GM21786 (cell line): ENCODE results near the gene SLC22A23.

Source experiments
- ATAC-seq: cut with Tn5 transposase; IDR thresholded peaks from one replicate; pipeline ENCODE4 v1.9.1; 2021; ENCODE audit not compliant: unreplicated experiment

SLC22A23 gene

DNA sequence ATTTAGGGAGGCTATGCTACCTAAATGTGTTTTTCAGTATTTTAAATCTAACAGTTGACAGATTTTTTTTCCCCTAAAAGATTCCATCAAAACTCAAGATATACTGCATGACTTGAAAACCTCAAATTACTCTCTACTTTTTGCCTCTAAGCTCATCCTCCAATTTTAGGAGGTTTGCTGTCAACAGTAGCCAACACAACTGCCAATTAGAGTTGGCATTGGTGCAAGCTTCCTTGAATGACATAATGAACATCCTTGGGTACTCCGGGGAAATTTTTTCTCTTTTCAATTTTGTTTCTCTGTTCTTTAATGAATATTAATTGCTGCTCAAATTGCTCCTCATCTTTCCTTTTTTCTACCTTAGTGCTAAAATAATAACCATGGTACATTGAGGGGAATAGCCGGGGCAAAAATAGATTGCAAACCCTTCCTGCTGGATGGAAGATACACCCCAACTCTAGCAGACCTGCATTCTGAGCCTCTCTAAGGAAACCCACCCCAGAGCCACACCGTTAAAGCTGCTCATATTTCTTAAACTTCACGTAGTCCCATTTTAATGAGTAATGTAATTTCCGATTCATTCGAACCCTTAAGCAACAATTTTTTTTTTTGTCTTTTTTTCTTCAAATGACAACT, 34.3 kb downstream of the SLC22A23 start:
- ATAC-seq: no peak

DNA sequence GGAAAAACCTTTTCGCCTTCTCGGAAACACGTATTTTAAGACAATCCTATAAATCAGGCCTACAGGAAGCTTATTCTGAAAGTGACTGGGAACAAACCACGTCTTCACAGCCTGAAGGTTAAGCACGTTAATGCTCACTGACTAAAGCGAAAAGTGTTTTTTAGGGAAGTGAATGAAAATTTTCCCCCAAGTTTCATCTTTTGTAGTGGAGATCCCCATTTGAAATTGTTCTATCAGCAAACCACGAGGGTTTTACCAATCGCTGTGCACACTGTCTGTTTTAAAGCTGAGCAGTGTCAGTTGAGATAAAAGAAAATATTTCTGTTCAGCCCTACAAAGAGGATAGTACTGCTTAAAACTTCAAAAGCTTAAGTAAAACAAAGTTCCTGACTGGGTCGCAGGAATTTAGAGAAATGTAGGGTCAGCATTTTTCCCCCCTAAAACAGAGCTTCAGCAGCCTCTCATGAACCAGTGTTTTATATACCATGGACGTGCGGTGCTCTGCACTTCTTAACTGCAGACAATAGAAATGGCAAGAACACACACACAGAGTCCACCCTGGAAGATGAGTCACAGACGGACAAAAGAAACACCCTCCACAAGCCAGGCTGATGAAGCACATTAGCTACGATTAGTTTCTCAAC, 34.9 kb downstream of the SLC22A23 start:
- ATAC-seq: no peak

DNA sequence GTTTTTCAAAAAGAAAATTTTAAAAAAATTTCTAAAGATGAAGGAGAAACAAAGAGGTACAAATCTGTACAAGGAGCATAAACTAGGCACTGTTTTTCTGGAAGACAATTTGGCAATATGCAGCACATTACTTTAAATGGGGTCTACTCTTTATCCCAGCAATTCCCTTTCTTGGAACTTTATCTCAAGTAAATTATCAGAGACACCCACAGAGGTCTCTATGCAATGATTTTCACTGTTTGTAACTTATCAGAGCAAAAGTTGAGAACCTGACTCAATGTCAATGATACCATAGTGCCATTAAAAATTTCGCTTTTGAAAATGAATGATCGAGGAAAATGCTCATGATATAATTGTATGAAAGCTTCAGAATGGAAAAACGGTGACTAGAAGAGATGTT, 35.7 kb downstream of the SLC22A23 start:
- ATAC-seq: no peak

DNA sequence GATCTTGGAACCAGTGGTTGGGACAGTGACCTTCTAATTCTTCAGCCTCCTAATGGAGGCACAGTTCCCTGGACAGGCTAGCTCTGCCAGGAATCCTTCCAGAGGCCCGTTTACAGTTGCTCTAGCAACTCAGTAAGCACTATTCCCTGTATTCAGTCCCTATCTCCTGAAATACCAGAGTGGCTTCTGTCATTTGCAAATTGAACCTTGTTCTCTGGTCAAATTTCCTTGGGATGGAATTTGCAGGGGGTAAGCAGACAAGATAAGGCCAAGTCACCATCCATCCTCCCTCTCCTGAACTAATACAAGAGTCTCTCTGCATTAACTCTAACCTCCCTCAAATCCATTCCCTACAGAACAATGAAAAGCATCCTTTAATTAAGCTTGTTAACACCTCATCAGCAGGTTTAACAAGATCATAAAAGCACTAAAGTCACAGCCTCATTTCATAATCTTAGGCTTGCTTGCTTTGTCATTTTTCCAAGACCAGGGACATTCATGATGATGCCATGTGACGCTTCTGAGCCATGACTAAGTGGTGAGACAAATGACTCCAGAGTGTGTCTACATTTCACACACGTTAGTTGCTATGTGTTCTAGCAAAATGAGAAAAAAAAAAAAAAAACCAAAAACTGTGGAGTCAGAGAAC, 37.1 kb downstream of the SLC22A23 start:
- no peak for ATAC-seq

DNA sequence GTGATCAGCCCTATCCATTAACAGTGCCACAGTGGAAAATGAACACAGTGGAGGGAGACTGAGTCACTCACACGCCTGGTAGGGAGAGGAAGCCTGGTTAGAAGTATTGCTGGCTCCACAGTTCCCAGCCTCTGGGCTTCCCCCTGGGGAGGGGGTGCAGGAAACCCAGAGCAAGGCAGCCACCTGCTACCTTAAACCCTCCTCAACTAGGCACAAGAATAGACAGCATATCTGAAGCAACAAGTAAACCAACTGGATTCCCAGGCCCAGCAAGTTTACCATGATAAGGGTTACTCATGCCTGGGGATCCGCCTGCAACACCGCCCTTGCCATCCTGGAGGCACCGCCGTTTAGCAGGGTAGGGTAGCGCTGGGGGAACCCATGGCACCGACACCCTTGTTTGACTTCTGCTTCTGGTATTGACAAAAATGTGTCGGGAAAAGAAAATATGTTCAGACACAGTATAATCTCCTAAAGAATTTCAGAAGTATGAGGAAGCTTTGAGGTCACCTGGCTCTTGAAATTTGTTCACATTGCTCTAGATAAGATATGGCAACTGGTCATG, 38.3 kb downstream of the SLC22A23 start:
- no peak for ATAC-seq

DNA sequence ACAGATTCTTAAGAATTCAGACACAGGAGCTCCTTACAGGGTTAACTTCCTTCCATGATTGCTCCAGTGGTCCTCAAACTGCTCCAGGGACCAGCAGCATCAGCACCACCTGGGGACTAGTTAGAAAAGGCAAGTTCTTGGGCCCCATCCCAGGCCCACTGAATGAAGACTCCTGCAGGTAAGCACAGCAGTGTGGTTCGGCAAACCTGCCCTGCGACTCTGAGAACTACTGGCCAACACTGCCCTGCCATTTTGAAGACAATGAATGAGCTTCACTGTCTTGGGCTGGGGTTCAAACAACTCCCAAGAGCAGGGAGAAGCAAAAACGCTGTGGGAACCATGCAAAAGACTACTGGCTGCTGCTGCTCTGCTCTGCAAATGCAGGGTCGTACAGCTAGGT, 39.4 kb downstream of the SLC22A23 start:
- ATAC-seq: no peak

DNA sequence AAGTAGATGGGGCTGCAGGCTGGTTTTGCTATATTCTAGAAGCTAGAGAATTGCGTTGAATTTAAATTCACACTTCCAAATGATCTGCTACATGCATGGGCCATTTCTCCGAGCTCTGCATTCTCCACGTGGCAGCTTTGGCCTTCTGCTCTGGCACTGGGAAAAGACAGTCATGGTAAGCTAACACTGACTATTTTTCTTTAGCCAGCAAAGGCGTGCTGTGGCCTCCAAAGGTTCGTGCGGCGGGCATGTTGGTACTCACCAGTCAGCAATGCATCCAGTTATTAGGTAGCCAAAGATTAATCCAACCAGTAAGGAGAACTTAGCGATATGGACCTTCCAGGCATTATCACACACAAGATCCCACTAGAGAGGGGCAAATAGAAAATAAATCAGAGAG, 41.4 kb downstream of the SLC22A23 start:
- ATAC-seq: no peak

DNA sequence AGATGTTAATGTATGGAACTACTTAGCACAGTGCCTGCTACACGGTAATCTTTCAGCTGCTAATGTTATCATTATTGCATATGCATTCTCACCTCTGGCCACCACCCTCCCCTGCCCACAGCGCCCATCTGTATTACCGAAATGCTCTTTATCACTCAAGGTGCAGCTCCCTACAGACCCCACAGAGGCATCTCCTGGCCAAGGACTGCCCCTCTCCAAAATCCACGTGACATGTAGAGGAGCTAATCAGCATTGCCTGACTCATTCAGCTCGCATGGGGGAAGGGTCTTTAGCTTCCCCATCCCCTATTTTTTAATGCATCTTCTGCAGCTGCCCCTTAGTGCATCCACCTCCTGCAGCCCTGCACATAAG, 41.8 kb downstream of the SLC22A23 start:
- ATAC-seq: no peak

DNA sequence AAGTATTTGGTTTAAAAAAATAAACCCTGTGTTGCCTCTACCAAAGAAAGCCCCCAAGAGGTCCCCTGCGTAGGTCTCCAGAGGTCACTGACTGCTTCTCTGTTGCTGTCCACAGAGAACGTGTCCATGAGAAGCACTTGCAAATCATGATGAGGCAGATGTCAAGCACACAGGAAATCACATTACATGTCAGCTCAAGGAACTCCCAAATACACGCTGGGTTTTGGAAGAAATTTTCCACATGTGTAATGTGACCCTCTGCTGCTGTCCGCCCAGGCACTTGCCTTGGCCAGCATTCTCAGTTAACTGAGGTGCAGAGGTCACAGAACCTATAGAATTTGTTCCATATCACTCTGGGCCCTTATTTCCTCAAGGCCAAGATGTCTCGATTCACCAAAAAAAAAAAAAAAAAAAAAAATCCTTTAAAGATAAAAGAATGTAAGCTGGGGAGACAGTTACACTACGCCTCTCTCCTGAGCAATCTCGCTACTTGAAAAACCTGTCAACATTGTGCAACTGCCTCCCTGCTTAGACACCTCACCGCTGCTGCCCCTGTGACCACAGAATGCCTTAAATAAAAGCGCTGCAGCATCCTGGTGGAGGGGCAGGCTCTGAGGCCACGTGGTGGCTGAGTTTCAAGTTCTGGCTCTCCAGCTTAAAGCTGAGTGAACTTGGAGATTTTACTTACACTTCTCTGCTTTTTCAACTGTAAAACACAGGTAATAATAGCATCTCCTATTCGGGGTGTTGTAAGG, 42.3 kb downstream of the SLC22A23 start:
- ATAC-seq: no peak

DNA sequence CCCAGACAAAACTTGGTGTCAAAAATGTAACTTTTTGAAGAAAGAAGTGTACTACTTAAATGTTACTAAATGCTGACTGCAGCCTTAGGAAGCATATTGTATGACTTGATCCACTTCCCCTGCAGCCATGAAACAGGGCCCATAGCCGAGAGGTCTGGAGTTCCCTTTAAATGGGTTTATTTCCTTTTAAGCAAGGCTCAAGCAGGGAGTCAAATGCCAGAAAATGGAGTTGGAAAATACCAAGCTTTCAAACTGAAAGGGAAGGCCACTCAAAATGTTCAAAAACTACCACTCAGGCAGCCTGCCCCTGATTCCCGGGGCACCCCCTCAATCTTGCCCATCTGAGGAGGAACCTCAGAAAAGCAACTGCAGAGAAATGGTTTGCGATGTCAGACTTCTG, 43.3 kb downstream of the SLC22A23 start:
- no peak for ATAC-seq

DNA sequence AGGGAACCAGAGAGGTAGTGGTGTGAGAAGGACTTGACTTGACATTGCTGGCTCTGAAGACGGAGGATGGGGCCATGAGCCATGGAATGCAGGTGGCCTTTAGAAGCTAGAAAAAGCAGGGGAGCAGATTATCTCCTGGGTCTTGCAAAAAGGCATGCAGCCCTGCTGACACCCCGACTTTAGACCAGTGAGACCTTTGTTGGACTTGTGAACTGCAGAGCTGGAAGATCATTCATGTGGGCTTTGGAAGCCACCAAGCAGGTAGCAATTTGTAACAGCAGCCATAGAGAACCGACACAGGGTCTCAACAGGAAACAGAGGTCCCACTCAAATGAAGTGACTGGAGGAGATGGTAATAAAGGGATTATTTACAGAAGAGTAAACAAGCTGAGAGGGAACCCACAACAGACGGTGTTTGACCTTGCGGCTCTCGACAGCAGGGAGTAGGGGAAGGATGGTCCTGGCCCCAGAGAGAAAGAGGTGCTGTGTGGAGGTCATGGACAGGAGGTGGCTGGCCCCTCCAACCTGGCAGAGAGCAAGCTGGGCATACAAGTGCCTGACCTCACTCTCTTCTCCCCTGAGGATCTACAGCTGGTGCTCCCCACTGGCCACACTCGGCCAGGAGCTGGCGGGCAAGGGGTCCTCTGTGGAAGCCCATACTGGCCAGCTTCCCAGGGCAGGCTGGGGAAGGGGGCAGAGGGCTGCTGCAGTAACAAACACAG, 43.9 kb downstream of the SLC22A23 start:
- ATAC-seq: no peak

DNA sequence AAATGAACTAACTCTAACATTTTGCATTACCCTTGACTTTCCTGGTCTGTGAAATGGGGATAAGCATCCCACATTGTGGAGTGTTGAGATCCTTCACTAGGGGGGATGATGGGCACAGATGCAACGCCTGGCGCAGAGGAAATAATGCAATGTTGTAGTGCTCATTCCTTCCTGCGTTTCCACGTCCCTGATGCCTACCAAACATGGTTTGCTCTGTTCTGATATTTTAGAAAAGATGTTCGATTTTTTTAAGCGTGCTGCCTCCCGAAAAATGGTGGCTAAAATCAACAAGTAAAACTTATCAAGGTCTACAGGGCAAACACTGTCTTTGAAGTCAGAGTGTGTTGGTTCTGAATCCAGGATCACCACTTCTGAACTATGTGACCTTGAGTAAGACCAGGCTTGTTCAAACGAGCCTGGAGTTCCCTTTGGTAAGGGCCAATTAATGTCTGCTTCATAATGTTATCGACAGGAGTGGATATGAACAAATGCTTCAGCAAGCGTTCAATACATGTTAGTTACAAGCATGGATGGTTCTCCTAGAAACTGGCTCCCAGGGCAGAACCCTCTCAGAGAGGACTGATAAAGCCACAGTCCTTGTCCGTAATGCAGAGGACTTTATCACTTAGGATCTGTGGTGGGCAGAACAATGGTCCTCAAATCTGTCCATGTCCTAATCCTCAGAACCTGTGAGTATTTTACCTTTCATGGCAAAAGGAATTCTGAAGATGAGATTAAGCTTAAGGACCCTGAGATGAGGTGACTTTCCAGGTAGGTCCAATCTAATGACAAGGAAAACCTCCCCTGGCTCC, 44.7 kb downstream of the SLC22A23 start:
- no peak for ATAC-seq

DNA sequence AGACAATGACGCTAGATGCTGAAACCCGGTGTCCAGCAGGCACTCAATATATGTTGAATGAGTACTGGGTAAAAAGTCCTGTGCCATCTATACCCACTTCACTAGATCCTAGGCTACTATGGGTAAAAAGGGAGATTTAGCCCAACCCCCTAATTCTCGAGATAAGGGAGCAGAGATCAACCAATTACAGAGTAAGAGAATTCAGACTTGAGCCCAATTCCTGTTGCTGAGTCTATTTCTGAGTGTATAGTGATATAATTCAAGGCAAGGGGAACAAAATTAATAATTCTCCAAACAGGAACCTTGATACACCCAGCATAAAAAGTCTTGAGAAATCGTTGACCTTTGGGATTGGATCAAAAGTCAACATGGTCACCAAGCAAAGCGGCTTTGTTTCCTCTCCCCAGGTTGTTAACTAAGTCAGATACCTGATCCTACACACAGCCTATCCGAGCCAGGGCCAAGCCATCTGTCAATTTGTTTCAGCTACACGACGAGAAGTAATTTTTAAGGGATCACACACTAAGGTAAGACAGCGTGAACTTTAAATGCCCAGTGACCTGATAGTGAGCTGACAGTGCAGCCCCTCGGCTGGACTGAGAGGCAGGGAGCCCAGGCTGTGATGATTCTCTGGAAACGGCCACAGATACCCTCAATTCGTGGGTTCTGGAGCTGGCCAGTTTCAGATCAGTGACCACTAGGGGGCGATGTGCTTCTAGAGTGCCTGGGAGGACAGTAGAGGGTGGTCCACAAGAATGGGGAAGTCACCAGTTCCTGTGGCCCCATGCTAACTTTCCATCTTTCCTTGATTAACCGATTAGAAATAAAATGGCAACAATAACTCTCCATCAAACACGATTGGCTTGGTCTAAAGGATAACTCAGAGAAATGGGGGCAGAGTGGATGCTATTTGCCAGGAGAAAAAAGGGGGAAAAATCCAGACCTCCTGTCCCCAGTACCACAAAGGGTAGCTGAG, 46.2 kb downstream of the SLC22A23 start:
- ATAC-seq: no peak

DNA sequence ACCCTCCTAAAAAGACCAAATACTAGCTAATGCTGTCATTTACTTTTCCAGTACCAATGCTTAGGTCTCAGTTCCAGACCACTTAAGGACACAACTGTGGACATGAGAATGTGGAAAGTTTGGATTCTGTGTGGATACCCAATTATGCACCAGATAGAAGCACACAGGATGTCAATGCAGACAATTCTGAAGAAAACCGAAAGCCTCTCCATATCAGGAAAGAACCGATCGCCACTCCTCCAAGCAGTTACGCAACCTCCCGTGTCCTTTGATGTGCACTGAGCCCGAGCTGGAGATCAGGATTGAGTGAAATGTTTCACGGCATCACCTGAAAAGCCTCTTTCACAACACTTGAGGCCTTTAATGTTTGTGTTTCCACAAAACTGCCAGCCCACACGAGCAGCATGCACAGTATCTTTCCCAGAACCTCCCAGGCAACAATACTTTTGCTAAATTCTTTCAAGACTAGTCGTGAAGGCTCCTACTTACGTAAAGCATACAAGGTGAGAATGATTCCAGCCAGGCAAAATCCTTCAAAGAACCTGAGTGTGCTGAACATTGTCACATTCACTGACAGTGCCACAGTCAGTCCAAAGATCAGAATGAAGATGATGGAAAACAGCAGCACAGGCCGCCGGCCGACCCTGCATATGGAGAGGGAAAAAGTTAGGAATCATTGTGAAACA, 47.0 kb downstream of the SLC22A23 start:
- ATAC-seq: no peak

DNA sequence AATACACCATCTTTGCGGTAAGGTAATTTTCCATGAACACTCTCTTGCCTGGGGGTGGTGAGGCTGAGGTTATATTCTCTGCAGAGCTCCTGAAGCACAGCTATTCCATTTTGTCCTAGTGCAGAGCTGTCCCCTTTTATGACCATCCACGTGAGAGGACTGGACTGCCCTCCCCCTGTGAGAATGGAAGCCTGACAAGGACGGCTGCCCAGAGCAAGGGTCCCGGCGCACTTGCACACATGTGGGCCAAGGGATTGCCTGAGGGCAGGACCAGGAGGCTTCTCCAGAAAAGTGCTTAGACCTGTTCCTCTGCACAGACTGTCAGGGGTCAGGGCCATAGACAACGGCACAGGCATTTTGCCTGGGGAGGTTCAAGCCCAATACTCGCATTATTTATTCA, 48.2 kb downstream of the SLC22A23 start:
- no peak for ATAC-seq

DNA sequence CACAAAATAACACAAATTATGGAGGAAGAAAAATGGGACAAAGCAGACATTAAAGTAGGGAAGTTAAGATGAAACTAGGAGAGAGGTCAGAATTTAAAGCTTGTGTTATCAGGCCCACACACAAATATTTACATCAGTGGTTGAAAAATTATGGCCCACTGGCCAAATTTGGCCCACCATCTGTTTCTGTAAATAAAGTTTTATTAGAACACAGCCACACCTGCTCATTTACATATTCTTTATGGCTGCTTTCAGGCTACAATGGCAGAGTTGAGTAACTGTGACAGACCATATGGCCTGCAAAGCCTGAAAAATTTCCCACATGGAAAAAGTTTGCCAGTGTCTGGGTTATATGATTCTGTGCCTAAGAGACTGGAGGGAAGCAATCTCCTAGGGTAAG, 49.0 kb downstream of the SLC22A23 start:
- ATAC-seq: no peak

DNA sequence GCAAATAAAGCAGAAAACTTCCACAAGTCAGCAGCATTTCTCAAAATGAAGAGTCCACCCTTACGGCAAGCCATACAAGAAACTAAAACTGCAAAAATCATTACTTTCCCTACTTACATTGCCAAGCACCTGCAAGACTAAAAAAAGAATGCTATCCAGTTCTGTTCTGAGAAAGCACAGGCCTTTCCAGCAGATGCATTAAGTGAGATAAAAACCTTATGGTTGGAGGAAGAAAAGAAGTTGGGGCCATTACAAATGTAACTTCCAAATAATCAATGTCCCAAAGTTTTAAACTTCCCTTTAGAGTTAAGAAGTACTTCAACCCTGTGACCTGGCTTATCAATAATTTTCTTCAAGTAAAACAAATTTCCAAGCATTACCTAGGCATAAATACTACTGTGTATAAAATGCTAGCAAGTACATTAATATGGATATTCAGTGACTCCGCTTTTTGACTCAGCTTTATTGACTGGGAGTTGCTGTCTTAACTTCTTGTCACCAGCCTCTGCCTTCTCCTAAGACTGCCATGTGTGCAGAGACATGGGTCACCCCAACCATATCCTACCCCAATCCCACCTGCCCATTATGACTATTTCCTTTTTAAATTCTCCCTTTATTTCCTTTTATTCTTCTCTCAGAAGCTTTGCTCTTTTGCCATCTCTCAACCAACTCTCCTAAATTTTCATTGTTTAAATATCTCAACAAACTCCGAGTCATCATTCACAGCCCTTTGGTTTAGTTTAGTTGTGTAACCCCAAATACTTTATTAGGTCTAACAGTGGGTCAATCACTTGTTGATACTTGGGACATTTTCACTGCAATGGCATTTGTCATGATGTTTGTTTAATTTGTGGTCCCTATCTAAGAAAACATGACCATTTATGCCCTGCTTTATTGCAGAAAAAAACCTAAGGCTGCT, 49.7 kb downstream of the SLC22A23 start:
- ATAC-seq: no peak
